HG03432 (cell line): ENCODE data around the gene CUX1.
"Not testable (repeated sequence)": the region's sequence is repeated elsewhere in the genome, so short reads cannot be mapped to it uniquely, and the experiment has no call there.

Experiments
- ATAC-seq: cut with Tn5 transposase; IDR thresholded peaks from one replicate; pipeline ENCODE4 v1.9.1; 2021; ENCODE audit warnings: mild to moderate bottlenecking, moderate library complexity; ENCODE audit not compliant: unreplicated experiment

CUX1 gene

DNA sequence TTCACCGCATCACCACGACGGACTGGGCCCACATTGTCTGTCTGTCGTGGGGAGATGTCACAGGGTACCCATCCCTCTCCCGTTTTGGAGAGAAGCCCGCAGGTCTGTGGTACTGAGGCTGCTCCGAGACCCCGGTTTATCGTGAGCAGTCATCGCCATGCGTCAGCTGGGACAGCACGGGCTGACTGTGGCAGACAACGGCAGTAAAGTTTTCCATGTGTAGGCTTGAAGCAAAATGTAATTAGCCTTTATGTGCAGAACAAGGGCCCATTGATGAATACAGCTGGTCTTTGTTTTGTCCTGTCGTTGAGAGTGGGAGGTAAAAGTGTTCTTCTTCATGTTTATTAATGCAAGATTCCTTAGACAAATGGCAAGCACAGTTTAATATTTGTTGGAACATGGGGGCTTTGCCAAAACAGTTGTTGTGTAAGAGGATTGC, 301.8 kb downstream of the CUX1 start:
- ATAC-seq = no peak

DNA sequence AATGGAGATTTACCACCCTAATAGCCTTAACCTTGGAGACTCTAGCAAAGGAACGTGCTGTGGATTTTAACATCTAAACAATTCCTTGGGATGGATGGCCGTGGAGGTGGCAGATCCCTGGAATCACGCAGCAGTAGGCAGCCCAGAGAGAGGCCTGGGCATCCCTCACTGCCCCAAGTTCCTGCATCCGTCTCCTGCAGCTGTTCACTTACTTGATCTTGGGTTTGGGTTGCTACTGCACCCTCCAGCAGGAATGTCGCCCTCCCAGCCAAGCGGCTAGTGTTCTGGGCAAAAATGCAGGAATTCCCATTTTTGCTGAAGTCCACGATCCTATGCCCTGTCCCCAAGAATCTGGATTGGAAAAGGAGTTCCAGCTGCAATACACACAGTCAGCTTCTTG, 302.5 kb downstream of the CUX1 start:
- no peak for ATAC-seq

DNA sequence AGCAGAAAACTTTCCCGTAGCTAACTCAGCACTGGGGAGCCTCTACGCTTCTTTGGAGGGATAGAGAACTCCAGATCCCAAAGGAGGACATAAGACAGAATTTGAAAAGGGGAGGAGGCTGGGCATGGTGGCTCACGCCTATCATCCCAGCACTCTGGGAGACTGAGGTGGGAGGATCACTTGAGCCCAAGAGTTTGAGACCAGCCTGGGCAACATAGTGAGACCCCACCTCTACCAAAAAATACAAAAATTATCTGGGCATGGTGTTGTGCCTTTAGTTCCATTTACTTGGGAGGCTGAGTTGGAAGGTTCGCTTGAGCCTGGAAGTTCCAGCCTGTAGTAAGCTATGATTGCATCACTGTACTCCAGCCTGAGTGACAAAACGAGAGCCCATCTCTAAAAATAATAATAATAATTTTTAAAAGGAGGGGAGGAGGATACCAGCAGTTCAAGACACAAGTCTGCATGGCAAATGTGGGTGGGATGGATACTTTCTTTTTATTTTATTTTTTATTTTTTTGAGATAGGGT, 303.3 kb downstream of the CUX1 start:
- ATAC-seq = no peak

DNA sequence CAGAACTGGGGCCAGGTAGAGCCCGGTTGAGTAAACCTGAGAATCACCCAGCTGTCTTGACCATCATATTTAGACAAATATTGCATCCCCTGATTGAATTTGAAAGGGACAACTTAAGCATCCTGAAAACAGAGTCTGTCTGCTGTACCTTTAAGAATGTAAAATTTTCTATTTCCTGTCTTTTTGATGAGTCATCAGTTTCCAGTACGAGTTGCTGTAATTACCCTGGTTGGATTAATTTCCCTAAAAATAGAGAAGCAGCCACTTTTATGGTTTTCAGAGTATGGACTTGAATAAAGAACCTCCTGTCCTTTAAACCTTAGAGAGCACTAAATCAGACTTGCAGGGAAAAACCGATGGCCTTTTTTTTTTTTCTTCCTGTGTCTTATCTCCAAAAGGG, 304.6 kb downstream of the CUX1 start:
- no peak for ATAC-seq

DNA sequence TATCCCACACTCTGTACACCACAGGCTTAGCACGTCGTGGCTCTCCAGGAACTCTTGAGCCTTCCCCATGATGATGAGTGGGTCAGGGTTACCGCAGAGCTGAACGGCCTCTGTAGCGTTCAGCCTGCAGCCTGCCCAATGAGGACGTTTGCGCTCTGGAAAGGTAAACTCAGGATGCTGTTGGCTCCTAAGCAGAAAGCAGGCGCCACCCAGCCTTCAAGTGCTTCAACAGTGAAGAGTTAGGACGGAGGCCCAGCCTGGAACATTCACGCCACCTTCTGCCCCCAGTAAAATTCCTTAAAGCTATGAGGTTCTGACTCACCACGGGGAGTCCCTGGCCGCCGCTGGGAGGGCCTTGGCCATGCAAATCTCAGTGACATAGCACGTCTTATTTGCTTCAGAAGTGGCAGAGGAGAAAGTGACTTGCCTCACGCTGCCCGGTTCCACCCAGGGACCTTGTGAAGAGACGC, 307.7 kb downstream of the CUX1 start:
- ATAC-seq = no peak

DNA sequence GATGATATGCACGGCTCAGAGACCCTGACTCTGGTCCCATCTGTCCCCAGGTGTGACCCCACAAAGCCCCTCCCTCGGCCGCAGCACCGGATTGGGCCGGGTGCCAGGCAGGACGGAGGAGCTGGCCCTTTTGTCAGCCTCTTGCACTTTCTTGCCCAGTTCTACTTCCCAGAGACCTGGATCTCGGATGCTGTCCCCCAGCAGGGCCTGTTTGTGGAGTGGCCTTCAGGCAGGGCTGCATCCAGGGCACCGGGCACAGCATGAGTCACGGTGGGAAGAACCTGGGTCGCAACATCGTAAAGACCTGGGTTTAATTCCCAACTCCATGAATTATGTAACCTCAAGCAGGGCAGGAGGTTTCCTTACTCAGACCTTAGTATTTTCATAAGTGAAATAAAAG, 310.9 kb downstream of the CUX1 start:
- no peak for ATAC-seq

DNA sequence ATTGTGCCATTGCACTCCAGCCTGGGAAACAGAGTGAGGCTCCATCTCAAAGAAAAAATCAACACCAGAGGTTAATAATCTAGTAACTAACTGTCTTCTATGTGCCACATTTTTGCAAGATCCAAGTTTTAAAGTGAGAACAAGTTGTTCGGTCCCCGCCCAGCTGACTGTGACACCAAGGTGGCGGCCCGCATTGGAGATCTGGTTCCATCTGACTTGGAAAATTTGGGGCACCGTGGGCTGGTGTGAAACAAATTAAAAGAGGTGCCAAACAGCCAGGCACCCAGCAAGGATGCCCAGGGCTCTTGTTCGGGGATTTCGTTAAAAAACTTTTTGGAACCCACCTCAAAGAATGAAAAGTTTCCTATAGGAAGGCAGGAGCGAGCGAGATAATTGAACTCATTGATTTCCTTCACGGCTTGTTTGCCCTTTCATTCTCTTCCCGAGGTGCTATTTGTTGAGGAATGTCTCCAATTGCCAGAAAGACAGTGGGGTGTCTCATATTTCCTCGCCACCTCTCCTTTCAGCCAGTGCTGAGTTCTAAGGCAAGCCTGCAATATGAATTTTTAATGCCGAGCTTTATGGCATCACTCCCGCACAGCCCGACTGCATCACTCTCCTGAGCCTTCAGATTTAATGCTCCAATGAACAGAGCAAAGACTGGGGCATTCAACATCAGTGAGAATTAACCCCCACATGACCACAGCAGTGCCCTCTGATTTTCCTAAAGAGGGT, 312.4 kb downstream of the CUX1 start:
- ATAC-seq = no peak

DNA sequence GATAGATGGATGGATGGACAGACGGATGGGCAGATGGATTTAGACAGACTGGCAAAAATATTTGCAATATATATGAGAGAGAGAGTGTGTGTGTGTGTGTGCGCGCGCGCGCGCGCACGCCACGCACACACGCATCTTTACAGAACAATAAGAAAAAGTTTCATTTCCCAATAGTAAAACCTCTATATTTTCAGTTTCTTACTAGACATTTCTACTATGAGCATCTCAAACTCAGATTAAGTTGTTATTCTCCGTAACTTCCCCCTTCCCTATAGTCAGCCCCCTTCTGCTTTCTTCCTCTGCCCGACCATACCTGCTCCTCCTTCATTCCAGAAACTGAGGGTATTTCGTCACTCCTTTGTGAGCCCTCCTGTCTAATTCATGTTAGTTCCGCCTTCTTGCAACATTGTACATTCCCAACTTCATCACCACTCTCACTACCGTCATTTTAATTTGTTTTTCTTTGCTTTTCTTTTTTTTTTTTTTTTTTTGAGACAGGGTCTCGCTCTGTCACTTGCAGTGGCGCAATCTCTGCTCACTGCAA, 314.9 kb downstream of the CUX1 start:
- ATAC-seq = no peak

DNA sequence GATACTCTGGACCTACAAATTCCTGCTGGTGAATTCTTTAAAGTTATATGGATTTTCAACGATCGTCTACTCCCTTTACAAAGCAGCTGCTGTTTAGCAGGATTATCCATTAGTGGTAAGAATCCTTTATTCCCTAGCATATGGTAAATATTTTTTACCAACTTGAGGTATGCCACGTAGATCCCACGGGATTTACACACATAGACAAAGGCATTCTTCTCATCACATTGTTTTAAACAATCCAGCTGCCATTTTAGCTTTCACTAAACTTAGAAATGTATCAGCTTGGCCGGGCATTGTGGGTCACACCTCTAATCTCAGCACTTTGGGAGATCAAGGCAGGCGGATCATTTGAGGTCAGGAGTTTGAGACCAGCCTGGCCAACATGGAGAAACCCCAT, 321.2 kb downstream of the CUX1 start:
- no peak for ATAC-seq

DNA sequence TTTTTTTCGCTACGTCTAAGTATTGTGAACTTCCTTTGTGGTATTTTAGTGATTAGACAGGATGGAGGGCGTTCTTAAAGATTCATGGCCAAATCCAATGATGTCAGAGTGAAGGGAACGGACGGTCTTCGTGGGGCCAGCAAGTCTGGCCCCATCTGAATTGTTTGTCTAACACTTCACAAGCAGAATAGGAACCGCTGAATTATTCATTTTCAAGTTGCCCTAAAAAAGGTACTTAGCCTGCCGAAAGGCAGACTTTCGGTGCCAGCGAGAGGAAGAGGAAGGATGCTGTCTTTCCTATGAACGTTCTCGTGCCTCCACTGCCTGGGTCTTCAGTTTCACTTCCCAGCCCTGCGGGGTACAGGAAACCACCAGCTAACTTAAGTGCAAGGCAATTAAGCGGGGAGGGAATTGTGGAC, 323.5 kb downstream of the CUX1 start:
- no peak for ATAC-seq

DNA sequence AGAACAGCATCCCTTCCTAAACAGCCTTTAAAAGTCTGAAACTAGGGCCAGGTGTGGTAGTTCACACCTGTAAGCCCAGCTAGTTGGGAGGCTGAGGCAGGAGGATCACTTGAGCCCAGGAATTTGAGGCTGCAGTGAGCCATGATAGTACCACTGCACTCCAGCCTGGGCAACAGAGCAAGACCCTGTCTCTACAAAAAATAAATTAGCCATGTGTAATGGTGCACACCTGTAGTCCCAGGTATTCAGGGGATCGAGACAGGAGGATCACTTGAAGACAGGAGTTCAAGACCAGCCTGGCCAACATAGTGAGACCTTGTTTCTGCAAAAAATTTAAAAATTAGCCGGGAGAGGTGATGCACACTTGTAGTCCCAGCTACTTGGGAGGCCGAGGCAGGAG, 325.0 kb downstream of the CUX1 start:
- ATAC-seq = not testable (repeated sequence)

DNA sequence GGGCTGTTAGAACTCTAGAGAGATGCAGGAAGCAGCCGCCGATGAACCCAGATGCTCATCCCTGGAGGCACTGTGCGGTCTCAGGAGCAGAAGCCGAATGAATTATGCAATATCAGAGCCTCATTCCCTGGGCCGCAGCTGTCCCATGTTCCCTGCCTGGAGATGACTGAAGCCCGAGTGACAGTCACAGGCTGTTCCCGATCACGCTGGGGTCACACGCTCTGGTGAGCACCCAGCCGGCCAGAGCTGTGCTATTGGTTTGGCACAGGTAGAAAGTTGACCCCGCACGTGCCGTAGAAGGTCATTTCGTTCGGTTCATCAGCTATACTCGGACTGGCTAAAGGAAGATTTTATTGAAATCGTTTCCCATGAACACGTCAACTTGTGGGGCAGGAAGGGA, 328.7 kb downstream of the CUX1 start:
- no peak for ATAC-seq

DNA sequence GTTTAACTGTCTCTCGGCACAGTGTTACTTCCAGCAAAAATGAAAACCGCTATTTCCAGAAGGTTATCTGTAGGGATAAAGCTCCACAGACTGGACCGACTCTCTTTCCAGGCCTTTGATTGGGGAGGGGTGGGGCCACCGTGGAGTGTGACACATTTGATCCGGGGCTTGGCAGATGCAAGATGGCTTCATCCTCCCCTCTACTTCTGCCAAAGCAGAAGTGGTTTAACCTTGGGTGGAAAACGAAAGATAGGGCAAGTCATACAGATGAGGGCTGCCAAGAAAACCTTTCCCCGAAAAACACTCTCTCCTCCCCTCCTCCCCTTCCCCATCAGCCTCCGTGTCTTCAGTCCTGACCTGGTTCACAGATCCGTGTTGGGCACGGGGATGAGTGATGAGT, 329.6 kb downstream of the CUX1 start:
- ATAC-seq = no peak

DNA sequence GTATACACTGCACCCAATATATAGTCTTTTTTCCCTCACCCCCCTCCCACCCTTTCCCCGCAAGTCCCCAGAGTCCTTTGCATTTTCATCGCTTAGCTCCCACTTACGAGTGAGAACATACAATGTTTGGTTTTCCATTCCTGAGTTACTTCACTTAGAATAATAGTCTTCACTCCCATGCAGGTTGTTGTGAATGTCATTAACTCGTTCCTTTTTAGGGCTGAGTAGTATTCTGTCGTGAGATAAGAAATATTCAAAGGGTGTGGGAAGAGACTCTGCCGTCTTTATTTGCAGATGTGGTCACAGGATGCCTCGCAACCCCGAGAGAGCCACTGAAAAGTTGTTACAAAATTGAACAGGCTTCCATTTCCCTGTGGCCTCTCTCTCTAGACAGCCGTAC, 331.4 kb downstream of the CUX1 start:
- no peak for ATAC-seq

DNA sequence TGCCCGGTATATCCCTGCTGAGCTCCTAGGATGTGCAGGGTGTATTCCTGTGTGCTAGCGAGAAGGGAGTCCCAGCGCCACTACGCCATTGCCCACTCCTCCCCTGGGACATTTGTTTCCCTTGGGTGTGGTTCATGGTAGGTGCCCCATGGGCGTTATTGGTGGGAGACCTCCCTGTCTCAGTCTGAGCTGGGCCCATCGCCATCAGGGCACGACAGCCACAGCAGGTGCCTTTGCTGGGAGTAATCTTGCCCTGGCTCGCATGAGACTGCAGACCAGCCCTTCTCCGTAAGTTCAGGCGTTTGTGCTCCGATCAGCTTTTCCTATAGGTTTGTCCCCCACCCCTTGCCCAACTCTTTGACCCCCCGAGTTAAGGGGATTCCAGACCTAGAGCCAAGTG, 332.0 kb downstream of the CUX1 start:
- no peak for ATAC-seq

DNA sequence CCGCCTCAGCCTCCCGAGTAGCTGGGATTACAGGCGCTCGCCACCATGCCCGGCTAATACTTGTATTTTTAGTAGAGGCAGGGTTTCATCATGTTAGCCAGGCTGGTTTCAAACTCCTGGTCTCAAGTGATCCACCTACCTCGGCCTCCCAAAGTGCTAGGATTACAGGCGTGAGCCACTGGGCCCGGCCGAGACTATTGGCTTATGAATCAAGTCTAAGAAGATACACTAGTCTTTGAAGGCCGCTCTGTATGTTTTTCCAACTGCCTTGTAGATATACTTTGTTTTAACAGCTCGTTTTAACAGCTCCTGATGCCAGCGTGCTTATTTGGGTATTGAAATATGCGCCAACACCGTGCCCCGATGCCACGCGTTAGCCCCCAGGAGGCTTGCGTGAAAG, 332.8 kb downstream of the CUX1 start:
- no peak for ATAC-seq

DNA sequence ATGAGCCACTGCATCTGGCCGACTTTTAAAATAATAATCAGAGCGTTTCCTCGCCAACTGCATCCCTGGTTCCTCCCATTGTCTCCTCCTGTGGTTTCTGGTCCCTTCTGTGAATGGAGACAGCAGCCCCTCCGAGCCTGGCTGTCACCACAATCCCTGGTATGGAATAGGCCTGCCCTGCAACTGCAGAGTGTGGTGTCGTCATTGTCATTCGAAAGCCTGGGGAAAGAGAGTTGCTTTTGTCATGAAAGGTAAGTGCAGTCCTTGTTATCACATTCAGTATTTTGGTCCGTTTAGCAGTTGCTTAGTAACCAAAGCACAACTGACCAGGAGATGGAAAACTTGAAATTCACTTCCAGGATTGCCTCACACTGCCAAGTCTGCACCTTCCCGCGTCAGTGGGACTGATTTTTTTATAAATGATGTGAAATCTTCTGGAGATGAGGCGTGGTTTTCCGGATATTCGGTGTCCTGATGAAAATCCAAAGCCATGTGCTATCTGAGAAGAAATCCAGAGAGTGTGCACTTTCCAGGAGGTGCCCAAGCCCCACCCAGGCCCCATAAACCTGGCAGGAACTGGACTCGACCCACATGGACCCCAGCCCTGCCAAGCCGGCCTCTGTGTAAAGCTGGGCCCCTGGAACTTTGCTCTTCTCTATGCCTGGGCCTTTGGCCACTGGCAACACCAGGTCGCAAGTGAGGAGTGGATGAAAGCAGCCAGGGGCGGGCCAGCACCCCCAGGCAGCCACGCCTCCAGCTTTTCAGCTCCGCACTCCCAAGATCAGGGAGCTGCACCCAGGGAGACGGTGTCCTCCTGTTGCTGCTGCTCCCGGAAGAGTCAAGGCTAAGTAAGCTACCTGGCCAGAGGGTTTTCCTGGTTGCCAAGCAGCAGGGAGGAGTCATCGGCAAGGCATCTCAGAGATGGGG, 335.5 kb downstream of the CUX1 start:
- no peak for ATAC-seq

DNA sequence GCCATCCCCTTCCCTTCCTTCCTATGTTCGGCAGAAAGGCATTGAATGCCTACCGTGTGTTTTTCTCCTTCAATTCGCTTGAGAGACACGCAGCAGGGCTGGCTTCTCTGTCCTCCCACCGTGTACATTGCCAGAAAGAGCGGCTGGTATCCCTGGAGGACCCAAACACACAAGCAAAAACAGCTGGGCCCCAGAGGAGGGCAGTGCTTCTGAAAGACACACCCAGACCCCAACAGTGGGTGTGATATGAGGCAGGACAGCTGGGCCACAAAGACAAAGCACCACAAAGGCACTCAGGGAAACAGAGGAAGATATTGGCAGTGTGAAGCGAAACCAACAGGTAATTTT, 336.1 kb downstream of the CUX1 start:
- no peak for ATAC-seq

DNA sequence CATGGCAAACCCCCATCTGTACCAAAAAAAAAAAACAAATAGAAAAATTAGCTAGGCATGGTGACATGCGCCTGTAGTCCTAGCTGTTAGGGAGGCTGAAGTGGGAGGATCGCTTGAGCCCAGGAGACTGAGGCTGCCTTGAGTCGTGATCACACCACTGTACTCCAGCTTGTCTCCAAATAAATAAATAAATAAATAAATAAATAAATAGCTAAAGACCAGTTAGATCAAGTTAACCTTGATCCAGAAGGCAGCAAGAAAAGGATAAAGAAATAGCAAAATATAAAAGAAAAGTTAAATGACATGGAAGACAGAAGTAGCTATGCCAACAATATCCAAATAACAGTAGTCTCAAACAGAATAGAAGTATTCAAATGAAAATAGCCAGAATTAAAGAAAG, 337.0 kb downstream of the CUX1 start:
- no peak for ATAC-seq

DNA sequence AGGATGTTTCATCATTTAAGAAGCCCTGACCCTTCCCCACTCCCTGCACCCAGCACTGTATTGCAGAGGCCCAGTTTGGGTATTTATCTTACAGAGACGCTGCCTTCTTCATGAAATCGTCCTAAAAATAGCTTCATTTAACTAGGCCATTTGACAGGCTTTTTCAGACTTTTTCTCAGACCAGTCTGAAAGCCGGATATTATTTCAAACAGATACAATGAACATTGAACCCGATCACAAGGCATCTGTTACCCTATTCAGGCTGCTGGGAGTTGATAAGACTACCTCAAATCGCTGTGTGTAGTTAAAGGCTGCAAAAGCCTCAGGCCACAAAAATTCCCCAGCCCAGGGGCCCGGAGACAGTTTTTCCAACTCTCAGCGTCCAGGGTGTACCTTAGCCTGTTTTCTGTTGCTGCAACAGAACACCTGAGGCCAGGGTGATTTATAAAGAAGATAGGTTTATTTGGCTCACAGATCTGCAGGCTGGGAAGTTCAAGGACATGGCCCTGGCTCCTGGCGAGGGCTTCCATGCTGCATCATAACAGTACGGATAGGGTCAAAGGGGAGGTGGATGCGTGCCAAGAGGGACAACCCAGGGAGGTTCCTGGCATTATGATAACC, 338.5 kb downstream of the CUX1 start:
- no peak for ATAC-seq

DNA sequence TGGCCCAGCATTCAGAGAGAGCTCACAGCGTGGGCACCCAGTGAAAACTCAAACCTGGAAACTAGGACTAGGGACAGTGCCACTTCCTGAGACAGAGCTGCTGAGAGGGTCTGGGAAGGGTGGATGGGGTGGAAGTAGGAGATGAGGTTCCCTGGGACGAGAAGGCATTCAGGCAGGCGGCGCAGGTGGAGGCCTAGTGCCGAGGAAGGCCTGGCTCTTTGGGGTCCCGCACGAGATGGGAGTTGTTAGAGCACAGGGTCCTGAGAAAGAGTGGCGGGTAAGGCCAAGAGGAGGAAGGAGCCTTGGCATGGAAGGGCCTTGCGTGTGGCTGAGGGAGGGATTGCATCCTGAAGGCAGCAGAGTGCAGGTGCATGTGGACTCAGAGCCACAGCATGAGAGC, 339.4 kb downstream of the CUX1 start:
- no peak for ATAC-seq
